Tibial nerve (tissue), 4 donors: ENCODE data around the gene EPAS1. TPM values are rescaled to one million over a fixed set of nuclear protein-coding genes. Genes with fewer than 3 reads are reported as not detected.

Experiments
- DNase-seq, 2 donors: peaks; one replicate each; pipeline ENCODE4 v3.0.0-alpha.2; 2019; ENCODE audit warnings: low spot score in 2 of 2
- H3K27ac ChIP-seq, 4 donors: fragments of 200-600 bp; sonication (generic) in 3 of 4; one replicate each; pipeline ENCODE4 v1.5.1; 2017 to 2019; ENCODE audit warnings: mild to moderate bottlenecking in 1 of 4
- H3K27me3 ChIP-seq, 2 donors: fragments of 200-600 bp; sonication (generic) in 1 of 2; one replicate each; pipeline versions ENCODE4 v1.5.1 to v1.6.0; 2017 to 2019
- H3K36me3 ChIP-seq, 3 donors: fragments of 200-600 bp; sonication (generic); one replicate each; pipeline ENCODE4 v1.5.1; 2018 to 2019
- H3K4me1 ChIP-seq, 4 donors: fragments of 200-600 bp; sonication (generic) in 3 of 4; one replicate each; pipeline ENCODE4 v1.5.1; 2017 to 2019
- H3K4me3 ChIP-seq, 4 donors: fragments of 200-600 bp; sonication (generic) in 3 of 4; one replicate each; pipeline ENCODE4 v1.5.1; 2017 to 2019; ENCODE audit warnings: mild to moderate bottlenecking in 1 of 4, moderate library complexity in 1 of 4
- H3K9me3 ChIP-seq, 4 donors: fragments of 200-600 bp; sonication (generic) in 3 of 4; one replicate each; pipeline ENCODE4 v1.5.1; 2017 to 2019
- EP300 ChIP-seq, 2 donors: sonication (generic); formaldehyde crosslinking; IDR thresholded peaks; one replicate each; pipeline ENCODE4 v1.6.1; 2017; ENCODE audit warnings: antibody characterized with exemption in 2 of 2, mild to moderate bottlenecking in 1 of 2
- POLR2A ChIP-seq, 2 donors: fragments of 450-650 bp; IDR thresholded peaks; one replicate each; pipeline ENCODE4 v1.6.1; 2017; ENCODE audit warnings: antibody characterized with exemption in 2 of 2, mild to moderate bottlenecking in 2 of 2, moderate library complexity in 2 of 2
- whole genome bisulfite sequencing, 2 donors: methylation state at CpG; one replicate each; pipeline ENCODE4 v1.1.5; 2018; 5-methylcytosine and 5-hydroxymethylcytosine counted together
- total RNA-seq, 4 donors: library from RNA; depleted of rRNA; stranded (reverse); fragments of >200 nt; gene quantifications; one replicate each; pipeline ENCODE4 v1.1.0, GENCODE V29; 2016
- TF ChIP-seq, protein P1 (sequence below), 5 experiments: fragments of 200-600 bp in 3 of 5; fragments of 450-650 bp in 2 of 5; sonication (generic) in 3 of 5; IDR thresholded peaks; one replicate each; pipeline ENCODE4 v1.5.1; 2016 to 2019; ENCODE audit warnings: antibody characterized with exemption in 5 of 5, mild to moderate bottlenecking in 3 of 5, moderate library complexity in 2 of 5

EPAS1 gene
- total RNA-seq: 100 to 1,000 TPM; 110 to 451 (median 231) TPM

DNA sequence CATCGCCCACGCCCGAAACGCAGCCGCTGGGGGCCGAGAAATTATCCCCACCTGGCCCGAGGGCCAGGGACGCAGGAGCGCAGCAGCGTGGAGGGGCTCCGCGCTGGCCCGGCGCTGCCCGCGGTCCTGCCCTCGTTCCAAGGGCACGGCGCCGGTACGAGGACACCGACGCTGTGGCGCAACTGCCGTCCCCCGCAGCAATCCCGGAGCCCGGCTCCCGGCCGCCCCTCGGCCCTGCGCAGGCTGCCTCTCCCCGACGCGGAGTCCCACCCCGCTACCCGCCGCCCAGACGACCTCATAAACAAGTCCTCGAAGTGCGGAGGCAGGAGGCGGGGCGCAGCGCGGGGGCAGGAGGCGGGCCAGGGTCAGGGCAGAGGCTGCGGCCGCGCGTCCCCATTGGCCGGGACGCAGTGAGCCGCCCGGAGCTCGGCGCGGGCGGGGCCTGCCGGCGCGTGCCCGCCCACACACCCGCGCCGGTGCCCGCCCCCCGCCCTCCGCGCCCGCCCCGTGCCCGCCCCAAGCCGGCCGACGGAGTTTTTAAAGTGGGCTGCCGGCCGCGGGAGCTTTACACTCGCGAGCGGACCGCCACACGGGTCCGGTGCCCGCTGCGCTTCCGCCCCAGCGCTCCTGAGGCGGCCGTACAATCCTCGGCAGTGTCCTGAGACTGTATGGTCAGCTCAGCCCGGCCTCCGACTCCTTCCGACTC is at the start of gene EPAS1:
TSS of gene EPAS1 (plus strand) at position 568 of the 706 bp plus-strand sequence. CDS start 505 bp downstream, outside the sequence.
- no peaks in the 10 kb centered on the region for H3K9me3 ChIP-seq
- peaks cover 0 to 23% (median 14%) of the 10 kb centered on the region in 4 donors for H3K4me1 ChIP-seq
- 0 to 1% methylated on average over 34 to 38 of the region's 94 CpGs for WGBS, 2 donors
- peak; percentile 86 to 92 for DNase-seq
- no peaks in the 10 kb centered on the region for H3K27me3 ChIP-seq
- H3K4me3 ChIP-seq: peak within 1 kb of the TSS; percentile 66 to 89 (median 81)
- peak within 1 kb of the TSS; percentile 90 to 96 (median 94) for H3K27ac ChIP-seq
- TF ChIP-seq EP300 (IDR thresholded peaks at IDR 0.05) (peak in 1 of 2 donors; percentile 93), POLR2A (IDR thresholded peaks at IDR 0.05) (peak; percentile 76 to 92)
- TF ChIP-seq, protein P1, sequence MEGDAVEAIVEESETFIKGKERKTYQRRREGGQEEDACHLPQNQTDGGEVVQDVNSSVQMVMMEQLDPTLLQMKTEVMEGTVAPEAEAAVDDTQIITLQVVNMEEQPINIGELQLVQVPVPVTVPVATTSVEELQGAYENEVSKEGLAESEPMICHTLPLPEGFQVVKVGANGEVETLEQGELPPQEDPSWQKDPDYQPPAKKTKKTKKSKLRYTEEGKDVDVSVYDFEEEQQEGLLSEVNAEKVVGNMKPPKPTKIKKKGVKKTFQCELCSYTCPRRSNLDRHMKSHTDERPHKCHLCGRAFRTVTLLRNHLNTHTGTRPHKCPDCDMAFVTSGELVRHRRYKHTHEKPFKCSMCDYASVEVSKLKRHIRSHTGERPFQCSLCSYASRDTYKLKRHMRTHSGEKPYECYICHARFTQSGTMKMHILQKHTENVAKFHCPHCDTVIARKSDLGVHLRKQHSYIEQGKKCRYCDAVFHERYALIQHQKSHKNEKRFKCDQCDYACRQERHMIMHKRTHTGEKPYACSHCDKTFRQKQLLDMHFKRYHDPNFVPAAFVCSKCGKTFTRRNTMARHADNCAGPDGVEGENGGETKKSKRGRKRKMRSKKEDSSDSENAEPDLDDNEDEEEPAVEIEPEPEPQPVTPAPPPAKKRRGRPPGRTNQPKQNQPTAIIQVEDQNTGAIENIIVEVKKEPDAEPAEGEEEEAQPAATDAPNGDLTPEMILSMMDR (IDR thresholded peaks at IDR 0.05): no peak
- H3K36me3 ChIP-seq: no peaks in the 10 kb centered on the region

DNA sequence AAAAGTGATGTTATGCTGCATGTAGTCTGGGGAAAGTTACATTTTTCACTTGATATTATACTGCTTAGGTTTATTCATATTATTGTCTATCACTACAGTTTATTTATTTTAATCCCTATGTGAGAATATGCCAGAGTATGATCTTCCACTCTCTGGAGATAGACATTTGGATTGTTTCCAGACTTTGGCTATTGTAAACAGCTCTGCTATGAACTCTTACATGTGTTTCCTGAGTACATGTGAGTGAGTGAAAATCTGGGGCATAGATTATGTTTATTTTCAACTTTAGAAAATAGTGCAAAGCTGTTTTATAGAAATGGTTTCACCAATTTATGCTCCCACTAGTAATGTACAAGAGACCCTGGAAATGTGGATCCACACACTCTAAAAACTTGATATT is 49.0 kb upstream of the EPAS1 start:
- TF ChIP-seq POLR2A (IDR thresholded peaks at IDR 0.05) (no peak), EP300 (IDR thresholded peaks at IDR 0.05) (no peak)
- TF ChIP-seq, protein P1 (IDR thresholded peaks at IDR 0.05): no peak
- peaks cover 0 to 5% (median 1%) of the 10 kb centered on the region in 4 donors for H3K9me3 ChIP-seq
- no peaks in the 10 kb centered on the region for H3K4me1 ChIP-seq
- H3K27me3 ChIP-seq: no peaks in the 10 kb centered on the region
- H3K27ac ChIP-seq: no peak overlapping the region
- DNase-seq: no peak
- no peak overlapping the region for H3K4me3 ChIP-seq
- no peaks in the 10 kb centered on the region for H3K36me3 ChIP-seq

DNA sequence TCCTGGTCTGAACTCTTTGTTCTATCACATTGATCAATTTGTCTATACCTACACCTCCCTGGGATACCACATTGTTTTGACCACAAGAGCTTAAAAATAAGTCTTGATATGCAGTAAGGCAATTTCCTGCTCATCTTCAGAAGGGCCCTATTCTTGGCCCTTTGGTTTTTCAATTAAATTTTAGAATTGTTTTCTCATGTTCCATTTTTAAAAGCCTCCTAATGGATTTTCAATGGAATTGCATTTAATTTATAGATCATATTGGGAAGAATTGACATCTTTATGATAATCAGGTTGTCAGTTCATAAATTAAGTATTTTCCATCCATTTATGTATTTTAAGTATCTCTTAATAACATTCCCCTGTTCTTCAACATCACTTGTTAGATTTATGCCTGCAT is 47.6 kb upstream of the EPAS1 start:
- H3K4me1 ChIP-seq: no peaks in the 10 kb centered on the region
- no peaks in the 10 kb centered on the region for H3K27me3 ChIP-seq
- H3K9me3 ChIP-seq: peaks cover 0 to 5% (median 1%) of the 10 kb centered on the region in 4 donors
- no peaks in the 10 kb centered on the region for H3K36me3 ChIP-seq
- no peak overlapping the region for H3K4me3 ChIP-seq
- H3K27ac ChIP-seq: no peak overlapping the region
- no peak for TF ChIP-seq EP300 (IDR thresholded peaks at IDR 0.05)
- TF ChIP-seq, protein P1 (IDR thresholded peaks at IDR 0.05): no peak
- TF ChIP-seq POLR2A (IDR thresholded peaks at IDR 0.05): no peak
- DNase-seq: no peak

DNA sequence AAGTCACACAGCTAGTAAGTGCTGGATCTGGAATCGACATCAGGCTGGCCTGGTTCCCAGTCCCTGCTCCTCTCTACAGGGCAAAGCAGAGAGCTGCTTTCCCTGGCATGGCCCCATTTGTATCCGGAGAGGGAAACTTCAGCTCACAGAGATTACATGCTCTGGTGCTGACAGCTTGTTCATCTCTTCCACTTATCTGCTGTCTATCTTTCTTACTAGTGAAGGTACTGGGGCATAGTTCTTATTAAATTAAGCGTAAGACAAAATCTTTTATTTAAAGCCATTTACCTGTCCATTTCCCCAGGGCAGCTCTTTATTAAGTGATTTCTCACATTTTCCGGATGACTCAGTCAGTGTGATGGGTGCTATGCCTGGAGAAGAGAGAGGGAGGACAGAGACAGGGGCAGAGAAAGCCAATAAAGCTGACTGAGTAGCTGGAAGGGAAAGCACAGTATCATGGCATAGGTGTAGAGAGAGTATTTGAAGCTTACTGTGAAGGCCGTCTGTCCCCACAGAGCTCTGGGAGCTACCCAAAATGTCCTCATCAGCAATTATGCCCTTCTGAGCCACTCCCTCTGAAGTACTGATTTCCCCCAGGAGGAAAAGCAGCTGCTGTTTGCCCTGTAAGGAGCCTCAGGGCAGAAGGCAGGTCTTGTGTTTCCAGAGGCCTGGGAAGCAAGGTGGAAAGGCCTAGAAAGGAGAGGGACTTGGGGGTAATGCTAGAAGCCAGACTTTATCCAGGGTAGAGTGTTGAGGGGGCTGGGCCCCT is 44.1 kb upstream of the EPAS1 start:
- no peaks in the 10 kb centered on the region for H3K36me3 ChIP-seq
- DNase-seq: no peak
- H3K4me1 ChIP-seq: peaks cover 0 to 8% (median 0%) of the 10 kb centered on the region in 4 donors
- H3K27me3 ChIP-seq: no peaks in the 10 kb centered on the region
- WGBS, 2 donors: 66 to 74% methylated on average over 5 of the region's 5 CpGs
- H3K9me3 ChIP-seq: no peaks in the 10 kb centered on the region
- H3K27ac ChIP-seq: no peak overlapping the region
- no peak overlapping the region for H3K4me3 ChIP-seq
- TF ChIP-seq EP300 (IDR thresholded peaks at IDR 0.05) (no peak), POLR2A (IDR thresholded peaks at IDR 0.05) (no peak)
- TF ChIP-seq, protein P1 (IDR thresholded peaks at IDR 0.05): no peak

DNA sequence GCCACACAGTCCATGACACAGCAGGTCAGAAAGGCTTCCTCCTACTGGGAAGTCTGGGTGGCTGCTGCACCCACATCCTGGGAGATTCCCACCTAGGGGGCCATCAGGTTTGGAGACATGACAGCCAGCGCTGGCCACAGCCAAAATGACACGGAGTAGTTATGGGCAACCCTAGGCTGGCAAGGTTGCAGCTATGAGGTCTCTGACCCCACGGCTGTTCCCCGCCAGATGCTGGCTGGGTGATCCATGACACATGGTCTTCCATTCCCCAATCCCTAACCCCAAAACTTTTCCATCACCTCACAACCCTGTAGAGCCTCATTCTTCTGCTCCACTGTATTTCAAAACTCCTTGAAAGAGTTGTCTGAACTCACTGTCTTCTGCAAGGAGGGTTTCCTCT is 42.7 kb upstream of the EPAS1 start:
- Histone ChIP-seq H3K9me3 (no peaks in the 10 kb centered on the region), H3K27me3 (no peaks in the 10 kb centered on the region), H3K36me3 (no peaks in the 10 kb centered on the region), H3K27ac (no peak overlapping the region), H3K4me1 (peaks cover 0 to 14% (median 0%) of the 10 kb centered on the region in 4 donors), H3K4me3 (no peak overlapping the region)
- 68 to 72% methylated on average over 4 of the region's 4 CpGs for WGBS, 2 donors
- TF ChIP-seq POLR2A (IDR thresholded peaks at IDR 0.05): no peak
- TF ChIP-seq, protein P1 (IDR thresholded peaks at IDR 0.05): no peak
- no peak for TF ChIP-seq EP300 (IDR thresholded peaks at IDR 0.05)
- no peak for DNase-seq
